Stimulated activated naive B cell treated with anti-CD40 and anti-IgM and Interleukin-4, amounts not matched to agents 10 μg/mL and 1 μg/mL and 100 μg/mL, for 72 hours (primary cell): ENCODE results near the gene ZNF460.

Experiments
- ATAC-seq, 2 donors: fragments of 150-1000 bp; cut with Tn5 transposase; replicated peaks; 2 replicates each; pipeline ENCODE4 v1.10.0; 2021; ENCODE audit warnings: moderate library complexity in 1 of 2
- DNase-seq: peaks from one replicate; pipeline ENCODE4 v3.0.0; 2021
- H3K27ac Mint-ChIP-seq: one replicate; pipeline ENCODE4 v1.8.0; 2022; ENCODE audit warnings: mild to moderate bottlenecking, mixed read lengths
- H3K27me3 Mint-ChIP-seq, 2 donors: one replicate each; pipeline ENCODE4 v1.8.0; 2022; ENCODE audit warnings: mixed read lengths in 2 of 2
- H3K36me3 Mint-ChIP-seq, 2 donors: one replicate each; pipeline ENCODE4 v1.8.0; 2022; ENCODE audit warnings: mixed read lengths in 2 of 2, mild to moderate bottlenecking in 1 of 2
- H3K4me1 Mint-ChIP-seq, 2 donors: one replicate each; pipeline ENCODE4 v1.8.0; 2022; ENCODE audit warnings: mixed read lengths in 2 of 2, mild to moderate bottlenecking in 1 of 2
- H3K4me3 Mint-ChIP-seq, 2 donors: one replicate each; pipeline ENCODE4 v1.8.0; 2022; ENCODE audit warnings: mild to moderate bottlenecking in 2 of 2, mixed read lengths in 2 of 2, moderate library complexity in 1 of 2
- H3K9me3 Mint-ChIP-seq, 2 donors: one replicate each; pipeline ENCODE4 v1.8.0; 2022; ENCODE audit warnings: mixed read lengths in 2 of 2, mild to moderate bottlenecking in 1 of 2

Gene ZNF460

GRCh38 chr19:57338877-57339276 lies 58.6 kb downstream of the ZNF460 start:
- no peaks in the 10 kb centered on the region for H3K9me3 Mint-ChIP-seq
- H3K4me3 Mint-ChIP-seq, result no peak overlapping the region
- H3K4me1 Mint-ChIP-seq, result peaks cover 3 to 6% of the 10 kb centered on the region in 2 donors
- ATAC-seq (no peak), DNase-seq (no peak)
- peaks cover 18 to 25% of the 10 kb centered on the region in 2 donors for H3K36me3 Mint-ChIP-seq
- no peak overlapping the region for H3K27ac Mint-ChIP-seq
- no peaks in the 10 kb centered on the region for H3K27me3 Mint-ChIP-seq

GRCh38 chr19:57342582-57342981 lies 62.3 kb downstream of the ZNF460 start:
- Mint-ChIP-seq H3K9me3 (no peaks in the 10 kb centered on the region), H3K4me3 (no peak overlapping the region), H3K27me3 (peaks cover 3 to 9% of the 10 kb centered on the region in 2 donors), H3K4me1 (peaks cover 3 to 6% of the 10 kb centered on the region in 2 donors), H3K27ac (no peak overlapping the region), H3K36me3 (peaks cover 2 to 7% of the 10 kb centered on the region in 2 donors)
- ATAC-seq (no peak), DNase-seq (no peak)
